H9 (cell line): Measurements from ENCODE around the gene LZTR1. TPM values are rescaled to one million over a fixed set of nuclear protein-coding genes. Genes with fewer than 3 reads are reported as not detected.
A peak's percentile ranks its signal among the peaks of the same experiment; 100 is the strongest.

Experiments used
- DNase-seq: peaks from one replicate; pipeline ENCODE4 v3.0.0-alpha.2; 2017
- H2AFZ ChIP-seq: one replicate; pipeline ENCODE4 v1.6.1; 2013; ENCODE audit warnings: mild to moderate bottlenecking, low read length, control low read depth, moderate library complexity
- H2AK5ac ChIP-seq: 2 replicates; pipeline ENCODE4 v1.6.1; 2013; ENCODE audit warnings: low read length, control low read depth, mixed read lengths; ENCODE audit not compliant: insufficient read length
- H2BK120ac ChIP-seq: one replicate; pipeline ENCODE4 v1.6.1; 2013; ENCODE audit warnings: low read depth, mild to moderate bottlenecking, low read length, control low read depth, inconsistent platforms; ENCODE audit not compliant: poor library complexity, severe bottlenecking
- H2BK12ac ChIP-seq: 2 replicates; pipeline ENCODE4 v1.6.1; 2013; ENCODE audit warnings: low read length, control low read depth, mixed read lengths, low read depth; ENCODE audit not compliant: insufficient read length
- H2BK15ac ChIP-seq: 2 replicates; pipeline ENCODE4 v1.6.1; 2013; ENCODE audit warnings: low read depth, low read length, control low read depth
- H2BK20ac ChIP-seq: one replicate; pipeline ENCODE4 v1.6.1; 2013; ENCODE audit warnings: low read depth, mild to moderate bottlenecking, low read length, control low read depth, inconsistent platforms; ENCODE audit not compliant: poor library complexity, severe bottlenecking
- H2BK5ac ChIP-seq: 2 replicates; pipeline ENCODE4 v1.6.1; 2013; ENCODE audit warnings: low read length, control low read depth, mixed read lengths; ENCODE audit not compliant: insufficient read length
- H3K14ac ChIP-seq: 2 replicates; pipeline ENCODE4 v1.6.1; 2013; ENCODE audit warnings: low read length, control low read depth; ENCODE audit not compliant: insufficient read depth
- H3K18ac ChIP-seq: 2 replicates; pipeline ENCODE4 v1.6.1; 2013; ENCODE audit warnings: low read depth, mild to moderate bottlenecking, mixed read lengths, low read length, control low read depth; ENCODE audit not compliant: insufficient read length
- H3K23ac ChIP-seq: 2 replicates; pipeline ENCODE4 v1.6.1; 2013; ENCODE audit warnings: low read length, control low read depth, mixed read lengths, low read depth; ENCODE audit not compliant: insufficient read length
- H3K23me2 ChIP-seq: 2 replicates; pipeline ENCODE4 v1.6.1; 2013; ENCODE audit warnings: low read depth, mild to moderate bottlenecking, mixed read lengths, low read length, control low read depth; ENCODE audit not compliant: insufficient read length, poor library complexity, severe bottlenecking
- H3K27ac ChIP-seq: 2 replicates; pipeline ENCODE4 v1.5.1; 2013; ENCODE audit warnings: low read length, control low read depth, mixed read lengths, low read depth; ENCODE audit not compliant: insufficient read length
- H3K27me3 ChIP-seq: 2 replicates; pipeline ENCODE4 v1.6.1; 2013; ENCODE audit warnings: low read length, control low read depth, inconsistent platforms; ENCODE audit not compliant: insufficient read depth
- H3K4ac ChIP-seq: 2 replicates; pipeline ENCODE4 v1.6.1; 2013; ENCODE audit warnings: low read depth, mild to moderate bottlenecking, control low read depth, inconsistent platforms, low read length, moderate library complexity
- H3K4me1 ChIP-seq: 2 replicates; pipeline ENCODE4 v1.6.1; 2013; ENCODE audit warnings: low read length, control low read depth, inconsistent platforms; ENCODE audit not compliant: insufficient read depth
- H3K4me2 ChIP-seq: 2 replicates; pipeline ENCODE4 v1.6.1; 2013; ENCODE audit warnings: low read length, control low read depth, mixed read lengths; ENCODE audit not compliant: insufficient read length, insufficient read depth
- H3K56ac ChIP-seq: 2 replicates; pipeline ENCODE4 v1.6.1; 2013; ENCODE audit warnings: low read depth, mild to moderate bottlenecking, mixed read lengths, low read length, control low read depth; ENCODE audit not compliant: insufficient read length
- H3K79me1 ChIP-seq: 2 replicates; pipeline ENCODE4 v1.6.1; 2013; ENCODE audit warnings: low read depth, mild to moderate bottlenecking, moderate library complexity, low read length, control low read depth, inconsistent platforms; ENCODE audit not compliant: insufficient read depth, poor library complexity, severe bottlenecking
- H3K79me2 ChIP-seq: 2 replicates; pipeline ENCODE4 v1.6.1; 2013; ENCODE audit warnings: low read length, control low read depth, inconsistent platforms; ENCODE audit not compliant: insufficient read depth
- H3K9ac ChIP-seq: 2 replicates; pipeline ENCODE4 v1.6.1; 2013; ENCODE audit warnings: low read length, control low read depth, mixed read lengths; ENCODE audit not compliant: insufficient read length; ENCODE audit errors: extremely low read depth
- H3K9me3 ChIP-seq: one replicate; pipeline ENCODE4 v1.6.1; 2013; ENCODE audit warnings: low read depth, low read length, inconsistent platforms; ENCODE audit not compliant: control insufficient read depth
- H3T11ph ChIP-seq: one replicate; pipeline ENCODE4 v1.6.1; 2013; ENCODE audit warnings: mild to moderate bottlenecking, low read length, control low read depth, inconsistent platforms
- H4K20me1 ChIP-seq: one replicate; pipeline ENCODE4 v1.6.1; 2013; ENCODE audit not compliant: control insufficient read depth, insufficient read length, insufficient read depth
- H4K5ac ChIP-seq: 2 replicates; pipeline ENCODE4 v1.6.1; 2013; ENCODE audit warnings: low read depth, mild to moderate bottlenecking, mixed read lengths, low read length, control low read depth; ENCODE audit not compliant: insufficient read length
- H4K8ac ChIP-seq: replicated peaks from 2 replicates; pipeline ENCODE4 v1.6.1; 2013; ENCODE audit warnings: low read length, control low read depth, mixed read lengths, low read depth; ENCODE audit not compliant: insufficient read length
- H4K91ac ChIP-seq: 2 replicates; pipeline ENCODE4 v1.6.1; 2013; ENCODE audit warnings: low read depth, mild to moderate bottlenecking, moderate library complexity, mixed read lengths, low read length, control low read depth; ENCODE audit not compliant: insufficient read length
- H3K27ac Mint-ChIP-seq, 3 experiments: 2 replicates in 2 of 3; 3 replicates in 1 of 3; pipeline ENCODE4 v1.8.0; 2020 to 2021; ENCODE audit warnings: mixed read lengths in 3 of 3, mild to moderate bottlenecking in 1 of 3, moderate library complexity in 1 of 3
- H3K27me3 Mint-ChIP-seq: 2 replicates; pipeline ENCODE4 v1.8.0; 2021; ENCODE audit warnings: low read depth, mild to moderate bottlenecking, moderate library complexity, mixed read lengths
- H3K36me3 Mint-ChIP-seq, 3 experiments: 2 replicates in 2 of 3; 3 replicates in 1 of 3; pipeline ENCODE4 v1.8.0; 2020 to 2021; ENCODE audit warnings: low read depth in 3 of 3, mixed read lengths in 3 of 3; ENCODE audit not compliant: insufficient read depth in 1 of 3
- H3K4me1 Mint-ChIP-seq, 2 experiments: 2 replicates each; pipeline ENCODE4 v1.8.0; 2020; ENCODE audit warnings: mixed read lengths in 2 of 2
- H3K4me3 Mint-ChIP-seq, 2 experiments: 2 replicates in 1 of 2; 3 replicates in 1 of 2; pipeline ENCODE4 v1.8.0; 2020 to 2021; ENCODE audit warnings: mild to moderate bottlenecking in 2 of 2, mixed read lengths in 2 of 2, moderate library complexity in 1 of 2
- H3K9me3 Mint-ChIP-seq, 2 experiments: 2 replicates in 1 of 2; 3 replicates in 1 of 2; pipeline ENCODE4 v1.8.0; 2020; ENCODE audit warnings: mild to moderate bottlenecking in 2 of 2, mixed read lengths in 2 of 2, moderate library complexity in 1 of 2
- WGBS: extraction: QIAGEN DNeasy Blood & Tissue Kit; methylation state at CpG from one replicate; pipeline ENCODE4 v1.1.7; 2013; ENCODE audit warnings: missing lambda C conversion rate, low lambda C conversion rate, mixed read lengths; ENCODE audit not compliant: insufficient read length; ENCODE audit errors: extremely low coverage; 5-methylcytosine and 5-hydroxymethylcytosine counted together
- total RNA-seq: library from RNA; stranded (reverse); gene quantifications from 2 replicates; pipeline ENCODE4 v1.2.1, GENCODE V29; 2021
- TF ChIP-seq, protein P1 (sequence below): fragments of 200-600 bp; sonication (generic); conservative IDR thresholded peaks from 3 replicates; pipeline ENCODE4 v1.8.0; 2021; ENCODE audit warnings: antibody characterized with exemption, mild to moderate bottlenecking

Gene LZTR1
- total RNA-seq, 1 experiment from 2014 or later, result 47.0 TPM

DNA sequence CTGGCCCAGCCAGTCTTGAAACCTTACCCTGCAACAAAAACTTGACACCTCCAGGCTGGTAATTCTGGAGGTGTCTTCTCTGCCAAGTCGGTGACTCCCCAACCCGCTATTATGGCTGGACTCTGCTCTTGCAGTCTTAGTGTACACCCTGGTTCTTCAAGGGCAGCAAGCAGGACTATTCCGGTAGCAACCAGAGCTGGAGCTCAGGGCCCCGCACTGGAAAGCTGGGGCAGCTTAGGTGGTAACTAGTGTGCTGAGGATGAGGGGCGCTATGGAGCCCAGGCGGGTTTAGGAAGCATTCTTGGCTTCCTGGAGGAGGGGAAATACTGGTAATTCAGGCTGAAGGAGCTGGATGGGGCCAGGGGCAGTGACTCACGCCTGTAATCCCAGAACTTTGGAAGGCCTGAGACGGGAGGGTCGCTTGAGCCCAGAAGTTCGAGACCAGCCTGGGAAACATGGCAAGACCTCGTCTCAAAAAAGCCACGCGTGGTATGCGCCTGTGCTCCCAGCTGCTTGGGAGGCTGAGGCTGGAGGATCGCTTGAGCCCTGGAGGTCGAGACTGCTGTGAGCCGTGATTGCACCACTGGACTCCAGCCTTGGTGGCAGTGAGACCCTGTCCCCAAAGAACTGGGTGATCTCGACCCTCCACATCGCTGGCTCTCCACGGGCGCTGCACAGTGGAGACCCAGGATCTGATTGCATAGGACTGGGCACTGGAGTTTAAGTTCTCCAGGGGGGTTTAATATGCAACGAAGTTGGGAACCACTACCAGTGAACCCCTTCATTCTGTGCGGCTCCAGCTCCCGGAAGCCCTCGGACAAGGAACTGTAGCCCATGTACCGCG, 25.6 kb upstream of the LZTR1 start:
- Histone ChIP-seq H3K79me1 (no peaks in the 10 kb centered on the region), H4K91ac (no peak overlapping the region), H2AK5ac (no peak overlapping the region), H4K8ac (no peak overlapping the region), H2BK15ac (no peak overlapping the region), H3T11ph (no peak overlapping the region), H3K23ac (no peak overlapping the region), H3K4ac (no peak overlapping the region), H3K4me1 (no peaks in the 10 kb centered on the region), H2BK20ac (no peak overlapping the region), H4K5ac (no peak overlapping the region), H2BK120ac (no peak overlapping the region), H3K18ac (no peak overlapping the region), H3K79me2 (no peaks in the 10 kb centered on the region), H4K20me1 (no peaks in the 10 kb centered on the region), H2AFZ (no peak overlapping the region), H3K9me3 (no peaks in the 10 kb centered on the region), H3K4me2 (peak overlapping the region; percentile 23), H2BK5ac (no peak overlapping the region), H3K9ac (no peak overlapping the region), H3K56ac (no peak overlapping the region), H2BK12ac (no peak overlapping the region), H3K27ac (no peak overlapping the region), H3K27me3 (no peaks in the 10 kb centered on the region), H3K23me2 (peaks cover 4% of the 10 kb centered on the region), H3K14ac (no peak overlapping the region; the same call in 1 of the 2 replicates)
- Mint-ChIP-seq H3K9me3 (no peaks in the 10 kb centered on the region), H3K27ac (no peak overlapping the region), H3K27me3 (peaks cover 22% of the 10 kb centered on the region), H3K4me1 (peaks cover 10 to 11% of the 10 kb centered on the region in 2 experiments), H3K4me3 (peak overlapping the region; percentile 71 to 86), H3K36me3 (peaks cover 5 to 29% (median 28%) of the 10 kb centered on the region in 3 experiments; a peak in 6 of 7 replicates)
- TF ChIP-seq, protein P1, sequence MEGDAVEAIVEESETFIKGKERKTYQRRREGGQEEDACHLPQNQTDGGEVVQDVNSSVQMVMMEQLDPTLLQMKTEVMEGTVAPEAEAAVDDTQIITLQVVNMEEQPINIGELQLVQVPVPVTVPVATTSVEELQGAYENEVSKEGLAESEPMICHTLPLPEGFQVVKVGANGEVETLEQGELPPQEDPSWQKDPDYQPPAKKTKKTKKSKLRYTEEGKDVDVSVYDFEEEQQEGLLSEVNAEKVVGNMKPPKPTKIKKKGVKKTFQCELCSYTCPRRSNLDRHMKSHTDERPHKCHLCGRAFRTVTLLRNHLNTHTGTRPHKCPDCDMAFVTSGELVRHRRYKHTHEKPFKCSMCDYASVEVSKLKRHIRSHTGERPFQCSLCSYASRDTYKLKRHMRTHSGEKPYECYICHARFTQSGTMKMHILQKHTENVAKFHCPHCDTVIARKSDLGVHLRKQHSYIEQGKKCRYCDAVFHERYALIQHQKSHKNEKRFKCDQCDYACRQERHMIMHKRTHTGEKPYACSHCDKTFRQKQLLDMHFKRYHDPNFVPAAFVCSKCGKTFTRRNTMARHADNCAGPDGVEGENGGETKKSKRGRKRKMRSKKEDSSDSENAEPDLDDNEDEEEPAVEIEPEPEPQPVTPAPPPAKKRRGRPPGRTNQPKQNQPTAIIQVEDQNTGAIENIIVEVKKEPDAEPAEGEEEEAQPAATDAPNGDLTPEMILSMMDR, result peak; percentile 60
- no CpG with 5 or more reads among the region's 27 CpGs for WGBS
- peak; percentile 86 for DNase-seq
